NCI-H345 (cell line): ENCODE results near the gene USE1.
"Not testable (repeated sequence)": the region's sequence is repeated elsewhere in the genome, so short reads cannot be mapped to it uniquely, and the experiment has no call there.

ENCODE experiments used
- DNase-seq: peaks from one replicate; lab custom pipeline; 2025; lab: John Stamatoyannopoulos, UW

Gene USE1, protein sequence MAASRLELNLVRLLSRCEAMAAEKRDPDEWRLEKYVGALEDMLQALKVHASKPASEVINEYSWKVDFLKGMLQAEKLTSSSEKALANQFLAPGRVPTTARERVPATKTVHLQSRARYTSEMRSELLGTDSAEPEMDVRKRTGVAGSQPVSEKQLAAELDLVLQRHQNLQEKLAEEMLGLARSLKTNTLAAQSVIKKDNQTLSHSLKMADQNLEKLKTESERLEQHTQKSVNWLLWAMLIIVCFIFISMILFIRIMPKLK

DNA sequence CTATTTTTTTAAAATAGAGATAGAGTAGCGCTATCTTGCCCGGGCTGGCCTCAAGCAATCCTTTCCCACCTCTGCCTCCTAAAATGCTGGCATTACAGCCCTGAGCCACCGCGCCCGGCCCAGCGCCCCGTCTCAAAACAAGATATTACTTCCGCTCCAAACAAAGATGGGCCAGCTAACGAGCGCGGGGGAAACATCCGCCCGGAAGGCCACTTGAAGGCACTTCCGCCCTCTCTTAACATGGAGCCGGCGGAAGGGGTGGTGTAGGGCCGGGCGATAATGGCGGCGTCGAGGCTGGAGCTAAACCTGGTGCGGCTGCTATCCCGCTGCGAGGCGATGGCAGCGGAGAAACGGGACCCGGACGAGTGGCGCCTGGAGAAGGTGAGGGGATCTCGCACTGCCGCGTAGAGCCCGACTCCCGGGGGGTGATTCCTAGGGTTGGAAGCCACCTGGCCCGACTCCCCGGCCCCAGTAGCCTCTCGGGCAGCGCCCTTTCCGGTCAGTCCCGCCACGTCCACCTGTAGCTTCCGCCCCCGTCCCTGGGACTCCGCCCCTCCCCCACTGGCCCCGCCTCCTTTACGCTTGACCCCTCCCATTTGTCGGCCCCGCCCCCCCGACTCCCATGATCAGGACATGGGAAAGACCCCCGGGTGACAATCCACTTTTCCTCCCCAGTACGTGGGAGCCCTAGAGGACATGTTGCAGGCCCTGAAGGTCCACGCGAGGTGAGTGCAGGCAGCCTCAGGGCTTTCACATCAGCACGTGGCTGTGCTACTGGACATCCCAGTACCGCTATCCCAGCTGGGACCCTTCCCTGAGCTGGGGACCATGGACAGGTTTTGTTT lies at the start of gene USE1:
USE1 (plus strand) TSS at position 231 of the 845 bp plus-strand sequence; CDS start at position 280, 49 bp downstream.
- peak; percentile 87 for DNase-seq

- no peak for DNase-seq
These were observed 49.4 kb upstream of the USE1 start for GRCh38 chr19:17165715-17166114.

DNA sequence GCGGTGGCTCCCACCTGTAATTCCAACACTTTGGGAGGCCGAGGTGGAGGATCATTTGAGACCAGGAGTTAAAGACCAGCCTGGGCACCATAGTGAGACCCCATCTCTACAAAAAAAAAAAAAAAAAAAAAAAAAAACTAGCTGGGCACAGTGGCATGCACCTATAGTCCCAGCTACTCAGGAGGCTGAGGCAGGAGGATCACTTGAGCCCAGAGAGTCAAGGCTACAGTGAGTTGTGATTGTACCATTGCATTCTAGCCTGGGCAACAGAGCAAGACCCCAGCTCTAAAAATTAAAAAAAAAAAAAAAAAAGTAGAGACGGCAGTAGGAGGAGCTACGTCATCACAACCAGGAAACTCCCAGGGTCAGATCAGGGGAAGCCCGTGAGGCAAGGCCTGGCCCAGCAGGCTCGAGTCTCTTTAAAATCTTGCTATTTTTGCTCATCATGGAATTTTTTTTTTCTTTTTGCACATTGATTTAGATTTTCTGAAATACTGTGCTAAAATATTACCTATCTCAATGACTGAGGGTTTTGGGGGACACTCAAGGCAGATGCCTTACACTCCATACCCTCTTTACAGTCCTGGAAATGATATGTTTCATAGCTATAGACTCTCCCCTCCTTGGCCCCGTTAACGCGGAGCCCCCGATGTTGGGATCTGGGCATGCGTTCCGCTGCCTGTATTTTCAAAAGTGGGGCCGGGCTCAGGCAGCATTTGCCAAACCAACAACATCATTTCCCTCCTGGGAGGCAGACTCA lies 44.4 kb upstream of the USE1 start:
- DNase-seq: no peak

GRCh38 chr19:17171874-17172273 lies 43.3 kb upstream of the USE1 start:
- DNase-seq: no peak

GRCh38 chr19:17172624-17173345 lies 42.4 kb upstream of the USE1 start:
- no peak for DNase-seq

- no peak for DNase-seq
These were observed 36.9 kb upstream of the USE1 start for GRCh38 chr19:17178291-17178690.

DNA sequence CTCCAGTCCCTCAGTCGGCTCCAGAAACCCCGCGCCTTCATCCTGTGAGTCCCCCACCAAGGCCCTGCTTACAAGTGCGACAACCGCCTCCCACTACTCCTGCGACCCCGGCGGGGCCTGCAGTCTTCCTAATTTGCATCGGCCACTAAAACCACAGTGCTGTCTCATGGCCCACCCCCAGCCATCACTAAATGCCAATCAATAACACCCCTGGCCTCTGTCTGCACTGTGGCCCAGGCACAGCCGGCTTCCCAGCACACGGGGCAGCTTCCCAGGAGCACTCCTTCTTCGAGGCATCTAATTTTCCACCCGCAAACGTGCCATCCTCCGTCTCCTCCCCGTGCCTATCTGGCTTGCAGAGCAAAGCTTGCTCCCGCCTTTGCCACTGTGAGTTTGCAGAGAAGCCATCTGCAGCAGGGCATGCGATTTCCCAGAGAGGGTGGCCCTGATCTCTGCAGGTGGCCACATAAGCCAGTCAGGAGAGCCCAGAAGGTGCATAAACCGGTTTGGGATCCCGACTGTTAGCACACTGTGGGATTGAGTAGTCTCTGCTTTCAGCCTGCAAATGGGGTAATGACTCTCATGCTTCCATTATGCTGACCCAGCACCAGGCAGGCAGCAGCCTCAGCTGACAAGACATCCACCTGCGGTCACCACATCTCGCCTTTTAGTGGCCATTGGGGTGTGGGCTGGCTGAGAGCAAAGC lies 34.0 kb upstream of the USE1 start:
- no peak for DNase-seq

GRCh38 chr19:17183271-17183761 lies 31.8 kb upstream of the USE1 start:
- DNase-seq: no peak

- no peak for DNase-seq
These were observed 31.3 kb upstream of the USE1 start for GRCh38 chr19:17183858-17184321.

- no peak for DNase-seq
These were observed 30.8 kb upstream of the USE1 start for GRCh38 chr19:17184371-17184841.

- DNase-seq: no peak
These were observed 29.6 kb upstream of the USE1 start for GRCh38 chr19:17185590-17185989.

- not testable (repeated sequence) for DNase-seq
These were observed 23.4 kb upstream of the USE1 start for GRCh38 chr19:17191736-17192135.

- no peak for DNase-seq
These were observed 22.4 kb upstream of the USE1 start for GRCh38 chr19:17192751-17193150.

DNA sequence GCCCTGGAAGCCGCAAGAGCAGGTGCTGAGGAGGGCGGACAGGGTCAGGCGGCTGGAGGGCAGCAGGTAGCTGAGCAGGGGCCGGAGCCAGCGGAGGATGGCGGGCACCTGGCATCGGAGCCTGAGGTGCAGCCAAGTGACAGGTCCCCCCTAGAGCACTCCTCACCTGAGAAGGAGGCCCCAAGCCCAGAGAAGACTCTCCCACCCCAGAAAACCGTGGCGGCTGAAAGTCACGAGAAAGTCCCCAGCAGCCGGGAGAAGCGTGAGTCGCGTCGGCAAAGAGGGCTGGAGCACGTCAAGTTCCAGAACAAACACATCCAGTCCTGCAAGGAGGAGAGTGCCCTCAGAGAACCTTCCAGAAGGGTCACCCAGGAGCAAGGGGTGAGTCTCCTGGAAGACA lies 20.5 kb upstream of the USE1 start:
- DNase-seq: no peak

DNA sequence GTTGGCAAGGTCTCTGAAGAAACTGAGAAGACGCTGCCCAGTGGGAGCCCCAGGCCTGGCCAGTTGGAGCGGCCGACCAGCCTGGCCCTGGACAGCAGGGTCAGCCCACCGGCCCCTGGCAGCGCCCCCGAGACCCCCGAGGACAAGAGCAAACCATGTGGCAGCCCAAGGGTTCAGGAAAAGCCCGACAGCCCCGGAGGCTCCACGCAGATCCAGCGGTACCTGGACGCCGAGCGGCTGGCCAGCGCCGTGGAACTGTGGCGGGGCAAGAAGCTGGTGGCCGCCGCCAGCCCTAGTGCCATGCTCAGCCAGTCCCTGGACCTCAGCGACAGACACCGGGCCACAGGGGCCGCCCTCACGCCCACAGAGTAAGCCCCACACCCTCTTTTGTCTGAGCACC lies 20.1 kb upstream of the USE1 start:
- DNase-seq: no peak

DNA sequence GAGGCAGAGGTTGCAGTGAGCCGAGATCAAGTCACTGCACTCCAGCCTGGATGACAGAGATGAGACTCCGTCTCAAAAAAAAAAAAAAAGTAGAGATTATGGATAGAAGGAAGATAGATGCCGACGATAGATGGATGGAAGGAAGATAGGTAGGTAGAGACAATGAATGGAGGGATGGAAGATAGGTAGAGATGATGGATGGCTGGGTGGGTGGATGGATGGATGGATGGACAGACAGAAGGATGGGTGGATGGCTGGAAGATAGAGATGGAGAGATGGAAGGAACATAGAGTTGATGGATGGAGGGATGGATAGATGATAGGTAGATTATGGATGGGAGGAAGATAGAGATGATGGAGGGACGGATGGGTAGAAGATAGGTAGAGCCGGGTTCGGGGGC lies 18.5 kb upstream of the USE1 start:
- no peak for DNase-seq

DNA sequence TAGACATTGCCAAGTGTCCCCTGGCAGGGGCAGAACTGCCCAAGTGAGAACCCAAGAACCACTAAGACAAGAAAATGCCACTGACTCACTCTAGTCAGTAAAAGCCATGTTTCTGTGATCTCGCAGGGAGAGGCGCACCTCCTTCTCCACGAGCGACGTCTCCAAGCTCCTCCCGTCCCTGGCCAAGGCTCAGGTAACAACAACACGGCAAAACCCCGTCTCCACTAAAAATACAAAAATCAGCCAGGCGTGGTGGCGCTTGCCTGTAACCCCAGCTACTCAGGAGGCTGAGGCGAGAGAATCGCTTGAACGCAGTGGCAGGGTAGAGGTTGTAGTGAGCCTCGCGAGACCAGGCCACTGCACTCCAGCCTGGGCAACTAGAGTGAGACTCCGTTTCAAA lies 17.5 kb upstream of the USE1 start:
- DNase-seq: no peak

DNA sequence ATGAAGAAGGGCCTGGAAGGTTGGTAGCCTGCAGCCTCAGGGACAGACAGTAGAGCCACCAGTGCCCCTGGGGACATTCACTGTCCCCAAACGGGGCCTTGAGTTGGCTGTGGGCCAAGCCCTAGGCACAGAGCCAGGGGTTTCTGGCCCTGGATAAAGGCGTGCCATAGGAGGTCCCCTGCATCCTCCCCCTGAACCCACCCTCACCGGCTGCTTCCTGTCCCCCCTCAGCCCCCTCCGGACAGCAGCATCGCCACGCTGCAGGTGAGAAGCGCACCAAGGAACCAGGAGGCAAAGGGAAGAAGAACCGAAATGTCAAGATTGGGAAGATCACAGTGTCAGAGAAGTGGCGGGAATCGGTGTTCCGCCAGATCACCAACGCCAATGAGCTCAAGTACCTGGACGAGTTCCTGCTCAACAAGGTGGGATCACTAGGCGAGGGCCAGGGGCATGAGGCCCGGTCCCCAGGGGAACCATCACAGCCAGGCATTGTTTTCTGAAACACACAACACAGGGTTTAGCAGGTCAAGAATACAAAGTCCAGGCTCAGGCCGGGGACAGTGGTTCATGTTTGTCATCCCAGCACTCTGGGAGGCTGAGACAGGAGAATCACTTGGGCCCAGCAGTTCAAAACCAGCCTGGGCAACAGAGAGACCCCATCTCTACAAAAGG lies 14.6 kb upstream of the USE1 start:
- no peak for DNase-seq

GRCh38 chr19:17202249-17202648 lies 12.9 kb upstream of the USE1 start:
- DNase-seq: no peak

DNA sequence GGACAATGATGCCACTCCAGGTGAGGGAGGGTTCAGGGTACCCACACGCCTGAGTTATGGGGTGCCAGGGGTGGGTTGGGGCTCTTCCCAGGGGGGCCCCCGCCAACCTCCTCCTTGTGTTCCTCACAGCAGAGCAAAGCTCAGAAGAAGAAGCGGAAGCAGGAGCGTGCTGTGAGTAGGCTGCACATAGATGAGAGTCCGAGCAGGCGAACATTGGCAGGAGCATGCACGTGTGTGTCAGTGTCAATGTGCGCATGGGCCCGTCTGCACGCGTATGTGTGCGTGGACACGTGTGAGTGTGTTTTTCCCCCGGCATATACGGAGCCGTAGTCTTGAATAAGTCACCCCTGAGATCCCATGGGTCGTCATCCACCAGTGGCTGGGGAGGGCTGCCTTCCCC lies 12.4 kb upstream of the USE1 start:
- DNase-seq: no peak
